Sigmoid colon (tissue), 7 donors: ENCODE measurements around the gene SELPLG. TPM values are rescaled to one million over a fixed set of nuclear protein-coding genes. Genes with fewer than 3 reads are reported as not detected.

Source experiments
- DNase-seq: peaks from one replicate; pipeline ENCODE4 v3.0.0-alpha.2; 2019
- H3K27ac ChIP-seq, 4 donors: fragments of 200-600 bp; sonication (generic); one replicate each; pipeline ENCODE4 v1.5.1; 2016 to 2019; ENCODE audit warnings: mild to moderate bottlenecking in 1 of 4
- H3K27me3 ChIP-seq, 3 donors: fragments of 200-600 bp; sonication (generic); one replicate each; pipeline ENCODE4 v1.5.1; 2019; ENCODE audit warnings: mild to moderate bottlenecking in 1 of 3
- H3K36me3 ChIP-seq, 4 donors: fragments of 200-600 bp; sonication (generic); one replicate each; pipeline ENCODE4 v1.5.1; 2016 to 2019
- H3K4me1 ChIP-seq, 4 donors: fragments of 200-600 bp; sonication (generic); one replicate each; pipeline ENCODE4 v1.5.1; 2017 to 2019
- H3K4me3 ChIP-seq, 4 donors: fragments of 200-600 bp; sonication (generic); one replicate each; pipeline ENCODE4 v1.5.1; 2017 to 2019; ENCODE audit warnings: mild to moderate bottlenecking in 2 of 4, moderate library complexity in 1 of 4
- H3K9me3 ChIP-seq, 4 donors: fragments of 200-600 bp in 3 of 4; sonication (generic) in 3 of 4; one replicate each; pipeline versions ENCODE4 v1.5.1 to v1.6.1; 2013 to 2019
- EP300 ChIP-seq, 4 donors: sonication (generic); formaldehyde crosslinking; IDR thresholded peaks; one replicate each; pipeline ENCODE4 v1.6.1; 2017; ENCODE audit warnings: antibody characterized with exemption in 4 of 4
- POLR2A ChIP-seq, 2 donors: fragments of 450-650 bp; IDR thresholded peaks; one replicate each; pipeline ENCODE4 v1.6.1; 2016; ENCODE audit warnings: antibody characterized with exemption in 2 of 2, mild to moderate bottlenecking in 2 of 2, moderate library complexity in 2 of 2
- POLR2AphosphoS5 ChIP-seq, 4 donors: sonication (generic); formaldehyde crosslinking; IDR thresholded peaks; one replicate each; pipeline ENCODE4 v1.6.1; 2017; ENCODE audit warnings: antibody characterized with exemption in 4 of 4
- WGBS, 2 donors: extraction: QIAGEN DNeasy Blood & Tissue Kit; methylation state at CpG; one replicate each; pipeline ENCODE4 v1.1.7; 2013; 5-methylcytosine and 5-hydroxymethylcytosine counted together
- intact Hi-C: fragments of 100-400 bp; cut with DNase I; formaldehyde crosslinking; loops from one replicate; pipeline ENCODE4 v1.15.1; 2023
- polyA plus RNA-seq, 3 donors: library from polyadenylated mRNA; stranded (reverse); fragments of 200-250 nt; gene quantifications; one replicate each; pipeline ENCODE4 v1.2.3, GENCODE V29; 2013
- total RNA-seq, 4 donors: library from RNA; depleted of rRNA; stranded (reverse); fragments of >200 nt; gene quantifications; one replicate each; pipeline ENCODE4 v1.1.0, GENCODE V29; 2016
- TF ChIP-seq, protein P1 (sequence below), 4 experiments: fragments of 450-650 bp in 3 of 4; fragments of 200-600 bp in 1 of 4; IDR thresholded peaks; one replicate each; pipeline ENCODE4 v1.5.1; 2016 to 2019; ENCODE audit warnings: antibody characterized with exemption in 4 of 4, mild to moderate bottlenecking in 3 of 4, moderate library complexity in 2 of 4
- donor health status: healthy with polysubstance abuse.
- donor health status: Bipolar disorder and iron deficiency.
- donor health status: healthy.

SELPLG gene
- total RNA-seq (1 to 10 TPM; 6.1 to 10.0 (median 7.6) TPM), polyA plus RNA-seq (10 to 100 TPM in 1 of 3 donors, 1 to 10 TPM in 2; 1.8 to 26.1 (median 6.7) TPM)

DNA sequence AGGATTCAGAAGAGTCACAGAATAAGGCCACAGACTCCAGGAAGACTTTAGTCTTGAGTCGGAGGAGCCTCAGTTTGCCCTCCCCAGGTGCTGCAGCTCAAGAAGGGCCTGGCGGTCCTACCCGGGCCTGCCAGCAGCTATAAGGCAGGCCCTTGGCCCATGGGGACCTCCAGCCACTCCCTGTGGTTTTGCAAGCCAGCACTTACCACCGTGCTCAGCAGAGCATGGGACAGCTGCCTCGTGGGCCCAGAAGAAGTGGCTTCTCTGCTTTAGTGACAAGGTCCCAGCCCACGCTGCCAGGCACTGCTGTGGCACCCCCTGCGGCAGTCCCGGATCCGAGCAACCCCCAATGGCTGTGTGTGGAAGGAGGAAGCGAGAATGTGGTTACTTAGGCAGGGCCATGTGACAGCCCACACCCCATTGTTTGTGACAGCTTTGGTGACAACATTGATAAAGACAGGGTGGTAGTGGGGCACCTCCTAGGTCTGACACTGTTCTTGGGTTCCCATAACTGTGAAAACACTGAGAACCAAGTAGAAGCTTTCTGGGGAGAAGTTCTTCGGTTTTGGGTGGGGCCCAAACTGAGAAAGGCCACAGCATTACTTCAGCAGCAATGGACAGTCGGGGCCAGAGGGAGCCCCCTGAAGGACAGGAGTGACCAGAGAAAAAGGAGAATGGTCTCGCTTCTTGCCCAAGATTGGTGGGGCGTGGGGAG lies at the start of gene SELPLG:
SELPLG (minus strand) TSS at position 361 of the 715 bp plus-strand sequence. CDS start 9,587 bp downstream, outside the sequence.
- WGBS, 2 donors, result 40 to 74% methylated on average over 14 of the region's 14 CpGs
- TF ChIP-seq EP300 (IDR thresholded peaks at IDR 0.05) (no peak), POLR2AphosphoS5 (IDR thresholded peaks at IDR 0.05) (peak in 3 of 4 donors; percentile 20 to 48 (median 27)), POLR2A (IDR thresholded peaks at IDR 0.05) (no peak)
- TF ChIP-seq, protein P1, sequence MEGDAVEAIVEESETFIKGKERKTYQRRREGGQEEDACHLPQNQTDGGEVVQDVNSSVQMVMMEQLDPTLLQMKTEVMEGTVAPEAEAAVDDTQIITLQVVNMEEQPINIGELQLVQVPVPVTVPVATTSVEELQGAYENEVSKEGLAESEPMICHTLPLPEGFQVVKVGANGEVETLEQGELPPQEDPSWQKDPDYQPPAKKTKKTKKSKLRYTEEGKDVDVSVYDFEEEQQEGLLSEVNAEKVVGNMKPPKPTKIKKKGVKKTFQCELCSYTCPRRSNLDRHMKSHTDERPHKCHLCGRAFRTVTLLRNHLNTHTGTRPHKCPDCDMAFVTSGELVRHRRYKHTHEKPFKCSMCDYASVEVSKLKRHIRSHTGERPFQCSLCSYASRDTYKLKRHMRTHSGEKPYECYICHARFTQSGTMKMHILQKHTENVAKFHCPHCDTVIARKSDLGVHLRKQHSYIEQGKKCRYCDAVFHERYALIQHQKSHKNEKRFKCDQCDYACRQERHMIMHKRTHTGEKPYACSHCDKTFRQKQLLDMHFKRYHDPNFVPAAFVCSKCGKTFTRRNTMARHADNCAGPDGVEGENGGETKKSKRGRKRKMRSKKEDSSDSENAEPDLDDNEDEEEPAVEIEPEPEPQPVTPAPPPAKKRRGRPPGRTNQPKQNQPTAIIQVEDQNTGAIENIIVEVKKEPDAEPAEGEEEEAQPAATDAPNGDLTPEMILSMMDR (IDR thresholded peaks at IDR 0.05), result no peak
- H3K27ac ChIP-seq, result peak within 1 kb of the TSS; percentile 17 to 51 (median 34)

GRCh38 chr12:108681317-108681716 lies 47.6 kb upstream of the SELPLG start:
- Histone ChIP-seq H3K36me3 (peaks cover 0 to 13% (median 2%) of the 10 kb centered on the region in 4 donors), H3K4me1 (peaks cover 2 to 96% (median 73%) of the 10 kb centered on the region in 4 donors), H3K27me3 (no peaks in the 10 kb centered on the region), H3K4me3 (no peak overlapping the region), H3K9me3 (no peaks in the 10 kb centered on the region), H3K27ac (peak overlapping the region; percentile 48 to 100 (median 84))
- TF ChIP-seq, protein P1 (IDR thresholded peaks at IDR 0.05), result no peak
- TF ChIP-seq EP300 (IDR thresholded peaks at IDR 0.05) (no peak), POLR2A (IDR thresholded peaks at IDR 0.05) (no peak), POLR2AphosphoS5 (IDR thresholded peaks at IDR 0.05) (no peak)
- DNase-seq, result no peak
- WGBS, 2 donors, result 92 to 98% methylated on average over 1 of the region's 1 CpG
- intact Hi-C loops, result loop anchor here (2.0 kb wide), 1 partner anchor 15 kb away; no protein-coding TSS in a partner anchor

More for the DNA sequence above, at the start of gene SELPLG:
- Histone ChIP-seq H3K9me3 (no peaks in the 10 kb centered on the region), H3K4me3 (peak within 1 kb of the TSS in 2 of 4 donors; percentile 22 to 25), H3K36me3 (no peaks in the 10 kb centered on the region), H3K4me1 (peaks cover 0 to 69% (median 50%) of the 10 kb centered on the region in 4 donors), H3K27me3 (no peaks in the 10 kb centered on the region)
- intact Hi-C loops, result loop anchor here (10.0 kb wide), 1 partner anchor 461 kb away; the partner anchor contains the start of genes ALKBH2 and UNG
- peak; percentile 81 for DNase-seq

DNA sequence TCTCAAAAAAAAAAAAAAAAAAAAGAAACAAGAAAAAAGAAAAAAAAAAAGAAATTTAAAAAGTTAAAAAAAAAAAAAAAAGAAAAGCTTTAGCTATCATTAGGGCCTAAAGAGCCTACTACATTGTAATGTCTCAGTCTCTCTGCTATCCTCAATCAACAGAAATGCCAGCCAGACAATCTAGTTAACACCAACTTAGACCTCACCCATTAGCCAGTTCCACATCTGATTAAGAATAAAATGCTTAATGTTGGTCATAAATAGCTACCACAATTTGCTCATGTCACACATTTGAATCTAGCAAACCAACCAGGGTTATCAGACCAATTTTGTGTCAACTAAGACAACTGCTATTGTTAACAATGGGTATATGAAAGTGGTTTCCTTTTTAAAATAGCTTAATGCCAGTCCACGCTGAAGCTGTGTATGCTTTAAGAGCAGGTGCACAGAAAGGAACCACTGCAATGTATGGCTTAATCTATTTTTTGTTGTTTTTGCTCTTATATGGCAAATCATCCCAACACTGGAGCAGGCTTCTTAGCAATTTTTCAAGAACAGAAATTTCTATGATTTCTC lies 45.5 kb upstream of the SELPLG start:
- 67 to 86% methylated on average over 1 of the region's 1 CpG for WGBS, 2 donors
- intact Hi-C loops, result no loop called here
- no peaks in the 10 kb centered on the region for H3K9me3 ChIP-seq
- TF ChIP-seq POLR2A (IDR thresholded peaks at IDR 0.05), result no peak
- TF ChIP-seq, protein P1 (IDR thresholded peaks at IDR 0.05), result no peak
- TF ChIP-seq POLR2AphosphoS5 (IDR thresholded peaks at IDR 0.05), result no peak
- TF ChIP-seq EP300 (IDR thresholded peaks at IDR 0.05), result no peak
- H3K4me1 ChIP-seq, result peaks cover 0 to 92% (median 58%) of the 10 kb centered on the region in 4 donors
- H3K27me3 ChIP-seq, result no peaks in the 10 kb centered on the region
- no peak for DNase-seq
- no peak overlapping the region for H3K4me3 ChIP-seq
- H3K27ac ChIP-seq, result peak overlapping the region; percentile 48 to 100 (median 84)
- peaks cover 0 to 14% (median 2%) of the 10 kb centered on the region in 4 donors for H3K36me3 ChIP-seq

- WGBS, 2 donors, result 87 to 88% methylated on average over 9 of the region's 9 CpGs
- no peak for DNase-seq
- intact Hi-C loops, result no loop called here
- Histone ChIP-seq H3K27me3 (no peaks in the 10 kb centered on the region), H3K9me3 (no peaks in the 10 kb centered on the region), H3K36me3 (peaks cover 0 to 19% (median 2%) of the 10 kb centered on the region in 4 donors), H3K4me1 (peaks cover 0 to 86% (median 55%) of the 10 kb centered on the region in 4 donors), H3K27ac (peak overlapping the region; percentile 61 to 100 (median 84)), H3K4me3 (no peak overlapping the region)
- TF ChIP-seq POLR2AphosphoS5 (IDR thresholded peaks at IDR 0.05), result no peak
- TF ChIP-seq POLR2A (IDR thresholded peaks at IDR 0.05), result no peak
- TF ChIP-seq EP300 (IDR thresholded peaks at IDR 0.05), result no peak
- TF ChIP-seq, protein P1 (IDR thresholded peaks at IDR 0.05), result no peak
Observed at GRCh38 chr12:108678104-108678730, 44.5 kb upstream of the SELPLG start.
